A204.1 (cell line): ENCODE results near the gene CRABP2.

Source experiments
- FAIRE-seq: peaks from 2 replicates; lab custom pipeline; 2012; peaks lifted over from hg19 to GRCh38; lab: Jason Lieb, UNC

The CRABP2 gene

GRCh38 chr1:156667968-156668709 lies 37.2 kb downstream of the CRABP2 start:
- FAIRE-seq: no peak

GRCh38 chr1:156667610-156667967 lies 37.8 kb downstream of the CRABP2 start:
- no peak for FAIRE-seq

GRCh38 chr1:156666862-156667609 lies 38.3 kb downstream of the CRABP2 start:
- FAIRE-seq: no peak

- FAIRE-seq: no peak
Measured at GRCh38 chr1:156665539-156665938, 39.8 kb downstream of the CRABP2 start.

- FAIRE-seq: no peak
Measured at GRCh38 chr1:156664767-156665411, 40.5 kb downstream of the CRABP2 start.

DNA sequence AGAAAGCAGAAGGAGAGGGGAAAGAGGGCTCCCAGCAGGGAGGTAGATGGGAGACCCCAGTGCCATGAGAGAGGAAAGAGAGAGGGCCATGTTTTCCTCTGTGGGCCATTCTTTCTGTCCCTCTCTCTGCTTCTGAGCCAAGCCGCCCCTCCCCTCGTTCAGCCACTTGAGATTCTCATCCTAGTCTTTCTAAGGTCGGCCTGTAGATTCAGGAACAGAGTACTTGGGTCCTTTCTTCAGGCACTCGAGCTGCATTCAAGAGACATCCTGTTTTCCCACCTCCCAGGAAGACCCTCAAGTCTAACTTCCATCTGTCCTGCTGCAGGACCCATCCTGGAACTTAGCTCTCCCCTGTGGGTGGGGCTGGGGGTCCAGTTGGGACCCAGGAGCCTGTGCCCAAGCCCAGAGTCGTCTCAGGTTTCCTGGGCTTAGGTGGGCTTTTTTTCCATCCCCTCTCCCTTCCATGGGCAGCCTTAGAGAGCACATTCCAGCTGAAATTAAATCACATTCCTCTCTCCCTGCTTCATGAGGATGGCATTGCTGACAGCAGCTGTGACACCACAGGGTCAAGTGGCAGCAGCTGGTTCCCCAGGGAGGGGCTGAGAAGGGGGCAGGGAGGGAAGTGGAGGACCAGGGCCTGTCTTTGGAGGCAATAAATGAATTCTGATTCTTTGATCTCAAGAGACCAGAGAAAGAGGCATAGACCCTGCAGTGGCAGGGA lies 41.2 kb downstream of the CRABP2 start:
- no peak for FAIRE-seq

GRCh38 chr1:156663178-156663577 lies 42.2 kb downstream of the CRABP2 start:
- no peak for FAIRE-seq

GRCh38 chr1:156662800-156663055 lies 42.7 kb downstream of the CRABP2 start:
- no peak for FAIRE-seq

DNA sequence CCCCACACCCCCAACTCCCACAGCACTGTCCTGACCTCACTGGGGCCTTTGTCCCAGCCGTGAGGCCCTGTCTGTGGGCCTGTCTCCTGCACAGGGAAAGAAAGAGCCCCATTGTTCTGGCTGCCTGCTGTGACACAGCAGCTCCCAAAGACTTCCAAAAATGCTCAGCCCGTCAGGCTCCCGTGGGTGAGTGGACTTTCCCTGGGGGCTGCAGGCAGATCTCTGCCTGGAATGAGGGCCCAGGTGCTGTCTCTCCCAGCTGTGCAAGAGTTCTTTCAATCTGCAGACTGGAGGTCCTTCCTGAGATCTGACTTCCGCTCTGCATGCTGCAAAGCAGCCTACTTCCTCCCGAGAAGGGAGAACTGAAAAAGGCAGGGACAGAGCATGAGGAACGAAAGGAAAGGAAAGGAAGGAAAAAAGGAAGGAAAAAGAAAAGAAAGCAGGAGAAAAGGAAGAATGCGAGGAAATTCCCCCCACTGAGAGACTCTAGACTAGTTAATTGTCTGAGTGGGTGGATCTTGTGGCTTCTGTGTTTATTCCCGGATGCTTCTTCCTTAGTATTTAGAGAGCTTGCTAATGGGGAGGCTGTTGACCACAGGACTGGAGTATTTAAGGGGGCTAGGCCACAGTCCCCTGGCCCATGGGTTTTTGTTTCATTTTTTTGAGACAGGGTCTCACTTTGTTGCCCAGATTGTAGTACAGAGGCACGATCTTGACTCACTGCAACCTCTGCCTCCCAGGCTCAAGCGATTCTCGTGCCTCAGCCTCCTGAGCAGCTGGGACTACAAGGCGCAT lies 43.2 kb downstream of the CRABP2 start:
- no peak for FAIRE-seq

- FAIRE-seq: no peak
Measured at GRCh38 chr1:156660752-156661112, 44.7 kb downstream of the CRABP2 start.

DNA sequence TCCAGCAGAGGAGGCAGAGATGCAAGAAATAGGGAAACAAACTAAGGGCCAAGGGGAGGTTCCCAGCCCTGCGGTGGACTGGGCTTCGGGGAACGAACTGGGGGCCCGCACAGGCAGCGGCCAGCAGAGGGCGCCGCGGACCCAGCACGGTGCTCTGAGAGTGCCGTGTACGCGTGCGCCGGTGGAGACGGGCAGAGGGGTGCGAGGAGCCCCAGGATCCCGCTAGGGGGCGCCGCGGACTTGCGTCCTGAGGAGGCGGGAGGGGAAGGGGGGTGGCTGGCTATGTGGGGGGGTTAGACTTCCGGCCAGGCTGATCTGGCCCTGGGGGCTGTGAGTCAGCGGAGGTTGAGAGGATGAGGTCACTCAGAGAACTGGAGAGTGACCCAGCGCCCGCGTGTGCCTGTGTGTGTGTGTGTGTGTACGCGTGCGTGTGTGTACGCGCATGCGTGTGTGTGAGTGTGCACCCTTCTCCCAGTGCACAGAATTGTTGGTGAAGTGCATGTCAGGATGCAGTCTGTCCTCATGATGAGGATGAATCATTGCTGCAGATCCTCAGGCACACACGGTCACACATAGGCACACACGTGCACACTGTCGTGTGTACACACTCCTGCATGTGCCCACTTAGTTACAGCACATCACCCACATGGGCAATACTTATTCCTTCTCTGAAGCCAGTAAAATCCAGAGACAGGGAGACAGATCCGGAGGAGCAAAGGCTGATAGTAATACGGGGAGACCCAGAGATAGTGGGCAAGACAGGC lies 45.2 kb downstream of the CRABP2 start:
- FAIRE-seq: no peak

- FAIRE-seq: no peak
Measured at GRCh38 chr1:156659661-156659987, 45.8 kb downstream of the CRABP2 start.

DNA sequence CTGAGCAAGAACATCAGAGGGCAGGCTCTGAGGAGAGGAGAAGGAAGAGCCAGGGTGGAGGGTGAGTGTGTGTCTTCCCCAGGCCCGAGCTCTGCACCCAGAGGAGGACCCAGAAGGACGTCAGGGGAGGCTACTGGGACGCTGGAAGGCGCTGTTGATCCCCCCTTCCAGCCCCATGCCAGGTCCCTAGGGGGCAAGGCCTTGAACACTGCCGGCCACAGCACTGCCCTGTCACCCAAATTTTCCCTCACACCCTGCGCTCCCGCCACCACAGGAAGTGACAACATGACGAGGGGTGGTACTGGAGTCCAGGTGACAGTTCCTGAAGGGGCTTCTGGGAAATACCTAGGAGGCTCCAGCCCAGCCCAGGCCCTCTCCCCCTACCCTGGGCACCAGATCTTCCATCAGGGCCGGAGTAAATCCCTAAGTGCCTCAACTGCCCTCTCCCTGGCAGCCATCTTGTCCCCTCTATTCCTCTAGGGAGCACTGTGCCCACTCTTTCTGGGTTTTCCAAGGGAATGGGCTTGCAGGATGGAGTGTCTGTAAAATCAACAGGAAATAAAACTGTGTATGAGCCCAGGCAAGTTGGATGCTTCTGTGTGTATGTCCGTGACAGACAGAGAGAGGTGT lies 46.3 kb downstream of the CRABP2 start:
- no peak for FAIRE-seq

DNA sequence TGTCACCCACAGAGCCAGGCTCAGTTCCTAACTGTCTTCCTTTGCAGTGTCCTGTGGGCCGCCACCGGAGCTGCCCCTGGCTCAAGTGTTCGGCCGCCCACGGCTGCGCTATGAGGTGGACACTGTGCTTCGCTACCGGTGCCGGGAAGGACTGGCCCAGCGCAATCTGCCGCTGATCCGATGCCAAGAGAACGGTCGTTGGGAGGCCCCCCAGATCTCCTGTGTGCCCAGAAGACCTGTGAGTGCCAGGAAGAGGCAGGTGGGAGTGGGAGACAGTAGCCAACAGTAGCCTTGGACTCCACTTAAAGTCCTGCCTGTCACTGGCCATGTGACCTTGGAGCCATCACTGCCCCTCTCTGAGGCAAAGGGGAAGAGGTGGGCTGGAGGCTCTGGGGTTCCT lies 46.9 kb downstream of the CRABP2 start:
- no peak for FAIRE-seq

GRCh38 chr1:156657741-156658319 lies 47.6 kb downstream of the CRABP2 start:
- FAIRE-seq: no peak

DNA sequence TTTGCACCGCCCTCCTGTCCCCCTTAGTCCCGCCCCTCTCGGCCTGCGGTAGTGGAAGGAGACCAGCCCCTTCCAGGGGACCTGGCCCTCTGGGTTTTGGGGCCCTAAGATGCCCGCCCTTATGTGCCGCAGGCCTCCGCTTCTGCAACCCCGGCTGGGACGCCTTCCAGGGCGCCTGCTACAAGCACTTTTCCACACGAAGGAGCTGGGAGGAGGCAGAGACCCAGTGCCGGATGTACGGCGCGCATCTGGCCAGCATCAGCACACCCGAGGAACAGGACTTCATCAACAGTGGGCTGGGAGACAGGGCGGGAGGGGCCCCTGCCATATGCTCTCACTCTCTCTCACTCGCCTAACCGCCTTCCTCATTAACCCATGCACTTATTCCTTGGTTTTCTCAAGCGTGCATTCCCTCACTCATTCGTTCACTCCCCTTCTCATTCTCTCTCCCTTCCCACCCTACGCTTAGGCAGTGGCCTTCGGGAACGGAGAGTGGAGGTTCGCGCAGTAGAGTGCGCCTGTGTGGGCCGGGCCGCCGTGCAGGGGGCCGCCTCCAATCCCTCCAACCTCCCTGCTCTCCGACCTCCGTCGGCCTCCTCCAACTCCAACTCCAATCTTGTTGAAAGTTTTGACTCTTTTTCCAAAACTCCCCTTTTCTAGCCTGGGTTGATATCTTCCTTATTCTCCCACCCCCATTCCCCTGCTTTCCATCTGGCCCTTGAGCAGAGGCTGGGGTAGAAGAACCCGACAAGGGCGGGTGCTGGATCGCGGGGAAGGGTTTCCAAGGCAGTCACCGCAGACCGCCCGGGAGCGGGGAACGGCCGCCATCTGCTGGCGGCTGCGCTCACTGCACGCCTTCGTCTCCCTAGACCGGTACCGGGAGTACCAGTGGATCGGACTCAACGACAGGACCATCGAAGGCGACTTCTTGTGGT lies 48.3 kb downstream of the CRABP2 start:
- FAIRE-seq: no peak

DNA sequence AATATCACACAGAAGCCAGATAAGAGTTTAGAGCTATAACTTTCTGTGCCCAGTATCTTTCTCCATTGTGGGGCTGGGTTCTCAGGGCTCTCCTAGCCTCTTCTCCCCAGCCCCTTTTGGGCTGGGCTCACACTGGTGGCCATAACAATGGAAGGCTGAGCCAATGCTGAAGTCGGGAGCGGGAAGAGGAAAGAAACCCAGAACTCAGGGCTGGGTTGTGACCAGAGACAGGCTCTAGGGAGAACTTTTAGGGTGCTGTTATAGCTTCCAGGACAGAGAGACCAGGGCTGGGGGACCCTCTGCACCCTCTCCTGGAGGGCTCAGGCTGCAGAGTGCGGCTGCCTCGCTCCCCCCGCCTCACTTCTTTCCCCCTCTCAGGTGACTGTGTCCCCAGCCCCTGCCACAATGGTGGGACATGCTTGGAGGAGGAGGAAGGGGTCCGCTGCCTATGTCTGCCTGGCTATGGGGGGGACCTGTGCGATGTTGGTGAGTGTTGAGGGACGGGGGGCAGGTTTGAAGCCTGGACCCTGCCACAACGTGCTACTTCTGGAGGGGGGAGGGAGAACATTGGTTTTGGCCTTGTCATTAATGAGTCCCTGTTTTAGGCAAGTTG lies 49.4 kb downstream of the CRABP2 start:
- no peak for FAIRE-seq

- no peak for FAIRE-seq
Measured at GRCh38 chr1:156655151-156655903, 50.1 kb downstream of the CRABP2 start.
